H9 (cell line): ENCODE data around the gene GRHL3. TPM values are rescaled to one million over a fixed set of nuclear protein-coding genes. Genes with fewer than 3 reads are reported as not detected.

ENCODE experiments used
- DNase-seq: peaks from one replicate; pipeline ENCODE4 v3.0.0-alpha.2; 2017
- H2AFZ ChIP-seq: one replicate; pipeline ENCODE4 v1.6.1; 2013; ENCODE audit warnings: mild to moderate bottlenecking, low read length, control low read depth, moderate library complexity
- H2AK5ac ChIP-seq: 2 replicates; pipeline ENCODE4 v1.6.1; 2013; ENCODE audit warnings: low read length, control low read depth, mixed read lengths; ENCODE audit not compliant: insufficient read length
- H2BK120ac ChIP-seq: one replicate; pipeline ENCODE4 v1.6.1; 2013; ENCODE audit warnings: low read depth, mild to moderate bottlenecking, low read length, control low read depth, inconsistent platforms; ENCODE audit not compliant: poor library complexity, severe bottlenecking
- H2BK12ac ChIP-seq: 2 replicates; pipeline ENCODE4 v1.6.1; 2013; ENCODE audit warnings: low read length, control low read depth, mixed read lengths, low read depth; ENCODE audit not compliant: insufficient read length
- H2BK15ac ChIP-seq: 2 replicates; pipeline ENCODE4 v1.6.1; 2013; ENCODE audit warnings: low read depth, low read length, control low read depth
- H2BK20ac ChIP-seq: one replicate; pipeline ENCODE4 v1.6.1; 2013; ENCODE audit warnings: low read depth, mild to moderate bottlenecking, low read length, control low read depth, inconsistent platforms; ENCODE audit not compliant: poor library complexity, severe bottlenecking
- H2BK5ac ChIP-seq: 2 replicates; pipeline ENCODE4 v1.6.1; 2013; ENCODE audit warnings: low read length, control low read depth, mixed read lengths; ENCODE audit not compliant: insufficient read length
- H3K14ac ChIP-seq: 2 replicates; pipeline ENCODE4 v1.6.1; 2013; ENCODE audit warnings: low read length, control low read depth; ENCODE audit not compliant: insufficient read depth
- H3K18ac ChIP-seq: 2 replicates; pipeline ENCODE4 v1.6.1; 2013; ENCODE audit warnings: low read depth, mild to moderate bottlenecking, mixed read lengths, low read length, control low read depth; ENCODE audit not compliant: insufficient read length
- H3K23ac ChIP-seq: 2 replicates; pipeline ENCODE4 v1.6.1; 2013; ENCODE audit warnings: low read length, control low read depth, mixed read lengths, low read depth; ENCODE audit not compliant: insufficient read length
- H3K23me2 ChIP-seq: 2 replicates; pipeline ENCODE4 v1.6.1; 2013; ENCODE audit warnings: low read depth, mild to moderate bottlenecking, mixed read lengths, low read length, control low read depth; ENCODE audit not compliant: insufficient read length, poor library complexity, severe bottlenecking
- H3K27ac ChIP-seq: 2 replicates; pipeline ENCODE4 v1.5.1; 2013; ENCODE audit warnings: low read length, control low read depth, mixed read lengths, low read depth; ENCODE audit not compliant: insufficient read length
- H3K27me3 ChIP-seq: 2 replicates; pipeline ENCODE4 v1.6.1; 2013; ENCODE audit warnings: low read length, control low read depth, inconsistent platforms; ENCODE audit not compliant: insufficient read depth
- H3K4ac ChIP-seq: 2 replicates; pipeline ENCODE4 v1.6.1; 2013; ENCODE audit warnings: low read depth, mild to moderate bottlenecking, control low read depth, inconsistent platforms, low read length, moderate library complexity
- H3K4me1 ChIP-seq: 2 replicates; pipeline ENCODE4 v1.6.1; 2013; ENCODE audit warnings: low read length, control low read depth, inconsistent platforms; ENCODE audit not compliant: insufficient read depth
- H3K4me2 ChIP-seq: 2 replicates; pipeline ENCODE4 v1.6.1; 2013; ENCODE audit warnings: low read length, control low read depth, mixed read lengths; ENCODE audit not compliant: insufficient read length, insufficient read depth
- H3K56ac ChIP-seq: 2 replicates; pipeline ENCODE4 v1.6.1; 2013; ENCODE audit warnings: low read depth, mild to moderate bottlenecking, mixed read lengths, low read length, control low read depth; ENCODE audit not compliant: insufficient read length
- H3K79me1 ChIP-seq: 2 replicates; pipeline ENCODE4 v1.6.1; 2013; ENCODE audit warnings: low read depth, mild to moderate bottlenecking, moderate library complexity, low read length, control low read depth, inconsistent platforms; ENCODE audit not compliant: insufficient read depth, poor library complexity, severe bottlenecking
- H3K79me2 ChIP-seq: 2 replicates; pipeline ENCODE4 v1.6.1; 2013; ENCODE audit warnings: low read length, control low read depth, inconsistent platforms; ENCODE audit not compliant: insufficient read depth
- H3K9ac ChIP-seq: 2 replicates; pipeline ENCODE4 v1.6.1; 2013; ENCODE audit warnings: low read length, control low read depth, mixed read lengths; ENCODE audit not compliant: insufficient read length; ENCODE audit errors: extremely low read depth
- H3K9me3 ChIP-seq: one replicate; pipeline ENCODE4 v1.6.1; 2013; ENCODE audit warnings: low read depth, low read length, inconsistent platforms; ENCODE audit not compliant: control insufficient read depth
- H3T11ph ChIP-seq: one replicate; pipeline ENCODE4 v1.6.1; 2013; ENCODE audit warnings: mild to moderate bottlenecking, low read length, control low read depth, inconsistent platforms
- H4K20me1 ChIP-seq: one replicate; pipeline ENCODE4 v1.6.1; 2013; ENCODE audit not compliant: control insufficient read depth, insufficient read length, insufficient read depth
- H4K5ac ChIP-seq: 2 replicates; pipeline ENCODE4 v1.6.1; 2013; ENCODE audit warnings: low read depth, mild to moderate bottlenecking, mixed read lengths, low read length, control low read depth; ENCODE audit not compliant: insufficient read length
- H4K8ac ChIP-seq: replicated peaks from 2 replicates; pipeline ENCODE4 v1.6.1; 2013; ENCODE audit warnings: low read length, control low read depth, mixed read lengths, low read depth; ENCODE audit not compliant: insufficient read length
- H4K91ac ChIP-seq: 2 replicates; pipeline ENCODE4 v1.6.1; 2013; ENCODE audit warnings: low read depth, mild to moderate bottlenecking, moderate library complexity, mixed read lengths, low read length, control low read depth; ENCODE audit not compliant: insufficient read length
- H3K27ac Mint-ChIP-seq, 3 experiments: 2 replicates in 2 of 3; 3 replicates in 1 of 3; pipeline ENCODE4 v1.8.0; 2020 to 2021; ENCODE audit warnings: mixed read lengths in 3 of 3, mild to moderate bottlenecking in 1 of 3, moderate library complexity in 1 of 3
- H3K27me3 Mint-ChIP-seq: 2 replicates; pipeline ENCODE4 v1.8.0; 2021; ENCODE audit warnings: low read depth, mild to moderate bottlenecking, moderate library complexity, mixed read lengths
- H3K36me3 Mint-ChIP-seq, 3 experiments: 2 replicates in 2 of 3; 3 replicates in 1 of 3; pipeline ENCODE4 v1.8.0; 2020 to 2021; ENCODE audit warnings: low read depth in 3 of 3, mixed read lengths in 3 of 3; ENCODE audit not compliant: insufficient read depth in 1 of 3
- H3K4me1 Mint-ChIP-seq, 2 experiments: 2 replicates each; pipeline ENCODE4 v1.8.0; 2020; ENCODE audit warnings: mixed read lengths in 2 of 2
- H3K4me3 Mint-ChIP-seq, 2 experiments: 2 replicates in 1 of 2; 3 replicates in 1 of 2; pipeline ENCODE4 v1.8.0; 2020 to 2021; ENCODE audit warnings: mild to moderate bottlenecking in 2 of 2, mixed read lengths in 2 of 2, moderate library complexity in 1 of 2
- H3K9me3 Mint-ChIP-seq, 2 experiments: 2 replicates in 1 of 2; 3 replicates in 1 of 2; pipeline ENCODE4 v1.8.0; 2020; ENCODE audit warnings: mild to moderate bottlenecking in 2 of 2, mixed read lengths in 2 of 2, moderate library complexity in 1 of 2
- CTCF ChIP-seq: fragments of 200-600 bp; sonication (generic); conservative IDR thresholded peaks from 3 replicates; pipeline ENCODE4 v1.8.0; 2021; ENCODE audit warnings: antibody characterized with exemption, mild to moderate bottlenecking
- WGBS: extraction: QIAGEN DNeasy Blood & Tissue Kit; methylation state at CpG from one replicate; pipeline ENCODE4 v1.1.7; 2013; ENCODE audit warnings: missing lambda C conversion rate, low lambda C conversion rate, mixed read lengths; ENCODE audit not compliant: insufficient read length; ENCODE audit errors: extremely low coverage; 5-methylcytosine and 5-hydroxymethylcytosine counted together
- total RNA-seq: library from RNA; stranded (reverse); gene quantifications from 2 replicates; pipeline ENCODE4 v1.2.1, GENCODE V29; 2021

GRHL3 gene
- total RNA-seq, 1 experiment from 2014 or later = 3.5 TPM

GRCh38 chr1:24351918-24352627 is 32.9 kb downstream of the GRHL3 start:
- H3K9ac ChIP-seq = no peak overlapping the region
- no peak for DNase-seq
- no CpG with 5 or more reads among the region's 7 CpGs for WGBS
- H2BK5ac ChIP-seq = no peak overlapping the region
- no peaks in the 10 kb centered on the region for H4K20me1 ChIP-seq
- H3T11ph ChIP-seq = no peak overlapping the region
- H3K4me2 ChIP-seq = no peak overlapping the region
- H3K27ac ChIP-seq = no peak overlapping the region
- H3K23me2 ChIP-seq = no peaks in the 10 kb centered on the region
- no peak overlapping the region for H3K4me3 Mint-ChIP-seq
- no peak for TF ChIP-seq CTCF
- peak overlapping the region in 1 of 3 experiments; percentile 28; a peak in 1 of 7 replicates for H3K27ac Mint-ChIP-seq
- no peak overlapping the region for H3K56ac ChIP-seq
- no peak overlapping the region for H2BK12ac ChIP-seq
- H3K9me3 Mint-ChIP-seq = no peaks in the 10 kb centered on the region; a peak in 1 of 5 replicates
- H2AK5ac ChIP-seq = no peak overlapping the region
- H3K4me1 Mint-ChIP-seq = peaks cover 0 to 9% of the 10 kb centered on the region in 2 experiments; a peak in 1 of 4 replicates
- no peak overlapping the region for H3K23ac ChIP-seq
- H3K4ac ChIP-seq = no peak overlapping the region
- H2BK15ac ChIP-seq = no peak overlapping the region
- no peak overlapping the region for H2BK120ac ChIP-seq
- no peaks in the 10 kb centered on the region for H3K9me3 ChIP-seq
- no peak overlapping the region for H4K8ac ChIP-seq
- no peak overlapping the region for H2AFZ ChIP-seq
- H4K91ac ChIP-seq = no peak overlapping the region
- H2BK20ac ChIP-seq = no peak overlapping the region
- H3K79me1 ChIP-seq = no peaks in the 10 kb centered on the region
- peaks cover 0 to 3% (median 0%) of the 10 kb centered on the region in 3 experiments; a peak in 2 of 7 replicates for H3K36me3 Mint-ChIP-seq
- no peak overlapping the region for H3K14ac ChIP-seq
- H3K27me3 ChIP-seq = no peaks in the 10 kb centered on the region
- H4K5ac ChIP-seq = no peak overlapping the region
- no peaks in the 10 kb centered on the region for H3K79me2 ChIP-seq
- H3K4me1 ChIP-seq = no peaks in the 10 kb centered on the region
- H3K27me3 Mint-ChIP-seq = no peaks in the 10 kb centered on the region; the same call in 1 of the 2 replicates
- H3K18ac ChIP-seq = no peak overlapping the region
